SIG-M5 treated with dmso at 0.1 percent for 504 hours (cell line): ENCODE results near the gene SPECC1.

Source experiments
- DNase-seq: peaks from one replicate; lab custom pipeline; 2025; ENCODE audit not compliant: unreplicated experiment; lab: John Stamatoyannopoulos, UW

The SPECC1 gene

DNA sequence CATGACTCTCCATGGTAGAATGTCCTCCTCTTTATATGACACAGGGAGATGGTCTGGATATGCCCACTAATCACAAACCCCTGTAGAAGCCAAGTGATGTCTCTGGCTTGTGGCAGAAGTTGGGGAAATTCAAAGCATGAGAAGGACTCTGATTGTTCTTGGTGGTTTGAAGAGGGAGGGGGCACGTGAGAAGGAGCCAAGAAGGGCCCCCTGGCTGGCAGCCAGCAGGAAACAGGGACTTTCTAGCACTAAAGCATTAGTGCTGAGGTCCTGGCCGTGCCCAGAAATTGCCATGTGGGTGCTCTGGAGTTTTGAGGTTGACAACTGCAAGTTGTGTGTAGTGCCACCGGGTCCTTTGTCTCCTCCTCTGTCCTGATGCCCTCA, 258.3 kb downstream of the SPECC1 start:
- DNase-seq, result no peak

- no peak for DNase-seq
Measured at GRCh38 chr17:20270369-20270768, 261.2 kb downstream of the SPECC1 start.

DNA sequence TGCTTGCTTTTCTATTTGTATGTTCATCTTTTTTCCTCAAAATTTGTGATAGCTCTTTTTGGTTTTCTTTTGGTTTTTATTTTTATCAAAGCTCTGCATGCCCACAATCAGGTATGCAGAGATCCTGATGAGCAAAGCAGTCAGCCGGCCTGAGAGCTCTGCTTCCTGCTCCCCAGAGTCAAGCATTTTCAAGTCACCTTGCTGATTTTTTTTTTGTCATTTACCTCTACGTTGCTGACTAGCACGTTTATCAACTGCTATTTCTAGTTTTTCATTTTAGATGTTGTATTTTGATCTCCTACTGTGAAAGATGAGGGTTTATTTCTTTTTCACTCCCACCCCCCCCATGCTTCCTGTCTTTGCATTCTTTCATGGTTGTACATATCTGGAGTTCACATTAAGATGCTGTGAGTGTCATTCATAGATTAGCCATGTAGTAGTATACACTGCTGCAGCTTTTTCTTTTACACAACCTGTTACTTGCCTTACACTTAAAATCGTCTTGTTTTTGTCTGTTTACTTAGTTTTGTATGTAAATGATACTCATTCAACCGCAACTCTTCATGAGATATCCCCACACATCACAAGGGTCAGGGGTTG, 262.0 kb downstream of the SPECC1 start:
- no peak for DNase-seq

GRCh38 chr17:20273741-20274500, 264.8 kb downstream of the SPECC1 start:
- no peak for DNase-seq

- DNase-seq, result no peak
Measured at GRCh38 chr17:20275653-20276052, 266.5 kb downstream of the SPECC1 start.

- no peak for DNase-seq
Measured at GRCh38 chr17:20276421-20276820, 267.3 kb downstream of the SPECC1 start.

GRCh38 chr17:20278805-20279204, 269.6 kb downstream of the SPECC1 start:
- DNase-seq, result no peak

GRCh38 chr17:20279631-20280030, 270.5 kb downstream of the SPECC1 start:
- no peak for DNase-seq

DNA sequence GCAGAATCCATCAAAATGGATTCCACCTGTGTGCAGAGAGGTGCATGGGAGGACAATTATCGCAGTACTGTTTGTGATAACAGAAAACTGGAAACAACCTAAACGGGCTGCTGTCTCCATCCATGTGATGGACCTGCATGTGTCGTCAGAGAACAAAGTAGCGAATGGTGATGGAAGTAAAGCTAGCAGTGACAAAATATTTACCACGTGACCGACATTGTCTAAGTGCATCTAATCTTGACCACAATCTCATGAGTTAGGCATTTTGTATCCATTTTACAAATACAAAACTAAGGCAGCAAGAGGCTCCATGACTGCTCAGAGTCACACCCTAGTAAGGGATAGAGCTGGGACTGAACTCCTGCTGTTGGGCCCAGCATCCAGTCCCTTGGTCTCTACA, 270.9 kb downstream of the SPECC1 start:
- no peak for DNase-seq

GRCh38 chr17:20280851-20281250, 271.7 kb downstream of the SPECC1 start:
- DNase-seq, result peak; percentile 90

DNA sequence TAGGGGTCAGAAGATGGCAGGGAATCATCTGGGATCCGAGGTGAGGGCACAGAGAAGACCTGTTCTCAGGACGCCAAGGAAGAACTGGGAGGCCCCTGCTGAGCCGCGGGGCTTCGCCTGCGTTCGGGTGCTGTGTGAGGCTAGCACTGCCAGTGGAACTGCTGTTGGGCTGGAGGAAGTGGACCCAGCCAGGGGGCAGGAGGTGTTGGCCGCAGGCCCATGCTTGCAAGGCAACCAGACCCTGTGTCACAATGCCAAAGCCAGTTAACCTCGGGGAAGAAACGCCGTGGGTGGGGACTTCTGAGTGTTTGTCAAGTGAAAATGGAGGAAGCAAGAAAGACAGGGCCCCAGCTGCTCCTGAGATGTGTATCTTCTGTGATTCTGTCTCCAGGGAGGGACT, 272.7 kb downstream of the SPECC1 start:
- peak; percentile 56 for DNase-seq

DNA sequence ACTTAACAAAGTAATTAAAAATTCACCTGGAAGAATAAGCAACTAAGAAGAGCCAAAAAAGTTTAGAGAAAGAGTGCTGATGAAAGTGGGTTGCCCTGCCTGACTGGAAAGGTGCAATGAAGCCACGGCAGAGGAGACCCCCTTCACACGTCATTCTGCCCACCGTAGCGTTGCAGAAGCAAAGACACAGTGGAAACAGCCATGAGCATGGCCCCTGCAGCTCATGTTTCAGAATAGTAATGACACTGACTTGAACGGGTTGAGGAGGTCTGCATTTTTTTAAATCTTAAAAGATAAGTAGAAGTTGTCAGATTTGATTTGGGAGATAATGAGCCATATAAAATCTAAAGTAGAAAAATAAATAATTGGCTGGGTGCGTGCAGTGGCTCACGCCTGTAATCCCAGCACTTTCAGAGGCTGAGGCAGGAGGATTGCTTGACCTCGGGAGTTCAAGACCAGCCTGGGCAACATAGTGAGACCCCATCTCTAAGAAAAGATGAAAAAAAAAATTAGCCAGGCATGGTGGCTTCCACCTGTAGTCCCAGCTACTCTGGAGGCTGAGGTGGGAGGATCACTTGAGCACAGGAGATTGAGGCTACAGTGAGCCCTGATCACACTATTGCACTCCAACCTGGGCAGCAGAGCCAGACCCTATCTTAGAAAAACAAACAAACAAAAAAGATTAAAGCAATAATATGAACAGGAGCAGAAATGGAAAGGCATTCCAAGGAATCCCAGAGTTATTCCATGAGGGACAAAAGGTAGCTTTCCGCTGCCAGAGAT, 273.6 kb downstream of the SPECC1 start:
- no peak for DNase-seq

DNA sequence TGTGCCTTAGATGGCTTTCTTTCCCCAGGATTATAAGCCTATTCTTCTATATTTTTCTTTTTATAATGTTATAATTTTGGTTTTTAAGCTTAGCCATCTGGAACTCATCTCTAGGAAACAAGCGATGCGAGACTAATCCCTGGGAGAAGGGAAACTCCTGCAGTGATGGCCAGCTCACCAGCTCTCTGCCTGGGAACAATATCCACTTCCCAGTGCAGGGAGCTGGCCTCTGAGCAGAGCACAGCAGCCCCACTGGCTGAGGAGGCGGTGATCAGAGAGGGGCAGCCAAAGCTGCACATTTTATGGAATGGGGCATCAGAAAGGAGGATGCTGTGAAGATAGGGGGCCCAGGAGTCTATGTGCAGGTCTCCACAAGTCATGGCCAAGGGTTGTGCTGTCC, 274.9 kb downstream of the SPECC1 start:
- no peak for DNase-seq

DNA sequence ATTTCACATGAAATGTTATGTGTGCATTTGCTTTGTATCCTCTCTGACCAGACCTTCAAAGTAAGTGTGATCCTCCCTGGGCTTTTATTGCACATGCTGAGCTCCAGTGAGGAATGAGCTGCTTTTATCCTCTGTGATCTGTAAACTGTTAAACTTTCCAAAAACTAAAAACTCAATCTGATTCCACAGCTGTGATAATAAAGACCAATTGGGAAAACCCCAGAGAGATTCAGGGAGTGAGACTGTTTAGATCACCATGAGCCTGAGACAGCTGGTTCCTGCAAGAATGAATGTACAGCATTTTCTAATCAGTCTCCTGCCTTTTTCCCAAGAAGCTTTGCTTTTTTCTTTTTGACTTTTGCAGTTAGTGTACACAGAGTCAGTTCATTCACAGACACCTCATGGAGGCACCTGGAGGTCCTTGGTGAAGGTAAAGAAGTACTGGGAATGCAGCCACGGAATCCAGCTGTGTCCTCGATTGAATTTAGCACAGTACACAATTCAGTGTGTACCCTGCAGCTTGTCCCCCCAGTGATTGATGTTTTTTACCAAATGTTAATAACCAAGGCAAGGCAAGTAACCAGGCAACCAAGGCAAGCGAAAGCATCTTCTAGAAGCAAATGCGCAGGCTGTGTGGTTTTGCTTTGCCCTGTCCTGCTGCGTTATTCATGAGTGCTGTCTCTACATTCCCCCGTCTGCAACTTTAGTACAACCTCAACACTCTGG, 275.6 kb downstream of the SPECC1 start:
- DNase-seq, result no peak

GRCh38 chr17:20289984-20290383, 280.8 kb downstream of the SPECC1 start:
- no peak for DNase-seq

GRCh38 chr17:20291853-20292252, 282.7 kb downstream of the SPECC1 start:
- DNase-seq, result no peak

DNA sequence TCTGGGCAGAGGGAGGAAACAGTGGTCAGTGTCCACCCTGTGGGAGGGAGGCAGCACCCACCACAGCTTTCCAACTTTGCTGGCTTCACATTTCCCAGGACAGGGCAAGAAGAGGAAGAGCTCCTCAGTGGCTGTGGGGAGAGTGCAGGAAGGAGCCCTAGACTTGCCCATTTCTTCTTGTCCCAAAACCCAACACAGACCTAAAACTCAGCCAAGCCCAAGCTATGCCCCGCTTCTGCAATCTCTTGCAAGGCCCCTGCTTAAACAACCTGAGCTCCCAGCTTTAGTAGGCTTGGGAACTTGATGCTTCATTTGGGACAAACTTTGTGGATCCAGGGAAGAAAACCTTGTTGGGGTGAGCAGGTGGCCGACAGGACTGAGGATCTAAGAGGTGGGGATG, 284.3 kb downstream of the SPECC1 start:
- DNase-seq, result no peak

- no peak for DNase-seq
Measured at GRCh38 chr17:20294120-20294519, 285.0 kb downstream of the SPECC1 start.

GRCh38 chr17:20299013-20299412, 289.9 kb downstream of the SPECC1 start:
- no peak for DNase-seq

GRCh38 chr17:20300436-20300934, 291.3 kb downstream of the SPECC1 start:
- DNase-seq, result no peak

- DNase-seq, result no peak
Measured at GRCh38 chr17:20302246-20302917, 293.2 kb downstream of the SPECC1 start.
